CD4-positive, alpha-beta T cell treated with Interleukin-1 beta for 1 hour (primary cell): Measurements from ENCODE around the gene FAM131A.
A peak's percentile ranks its signal among the peaks of the same experiment; 100 is the strongest.

ENCODE experiments used
- DNase-seq, 2 donors: peaks; one replicate each; pipeline ENCODE4 v3.0.0-alpha.2; 2020 to 2022

FAM131A gene

GRCh38 chr3:184379358-184380184, 42.2 kb downstream of the FAM131A start, which contains the start of gene CHRD:
Gene CHRD, plus strand, starts transcription at chr3:184380054. Its CDS starts 265 bp downstream, at chr3:184380319.
- no peak for DNase-seq

- DNase-seq: peak in 1 of 2 donors; percentile 22
These were observed 42.8 kb downstream of the FAM131A start for GRCh38 chr3:184380185-184380626.

- DNase-seq: no peak
These were observed 43.3 kb downstream of the FAM131A start for GRCh38 chr3:184380627-184381260.

GRCh38 chr3:184381261-184382224, 44.1 kb downstream of the FAM131A start:
- DNase-seq: peak in 1 of 2 donors; percentile 24

DNA sequence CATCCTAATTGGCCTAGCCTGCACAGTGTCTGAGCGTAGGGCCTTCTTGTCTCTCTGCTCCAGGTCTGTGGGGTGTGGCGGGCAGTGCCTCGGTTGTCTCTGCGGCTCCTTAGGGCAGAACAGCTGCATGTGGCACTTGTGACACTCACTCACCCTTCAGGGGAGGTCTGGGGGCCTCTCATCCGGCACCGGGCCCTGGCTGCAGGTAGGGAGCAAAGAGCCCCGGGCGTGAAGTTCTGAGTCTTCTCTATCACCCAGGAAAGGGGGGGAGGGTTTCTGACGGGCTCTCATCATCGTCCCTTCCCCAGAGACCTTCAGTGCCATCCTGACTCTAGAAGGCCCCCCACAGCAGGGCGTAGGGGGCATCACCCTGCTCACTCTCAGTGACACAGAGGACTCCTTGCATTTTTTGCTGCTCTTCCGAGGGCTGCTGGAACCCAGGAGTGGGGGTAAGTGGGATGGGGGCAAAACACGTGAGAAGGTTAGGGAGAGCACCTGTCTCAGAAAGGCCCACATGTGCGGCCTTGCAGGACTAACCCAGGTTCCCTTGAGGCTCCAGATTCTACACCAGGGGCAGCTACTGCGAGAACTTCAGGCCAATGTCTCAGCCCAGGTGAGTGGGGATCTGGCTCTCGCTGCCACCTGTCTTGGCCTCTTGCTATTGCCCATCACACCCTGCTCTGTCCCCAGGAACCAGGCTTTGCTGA, 45.1 kb downstream of the FAM131A start:
- DNase-seq: no peak

DNA sequence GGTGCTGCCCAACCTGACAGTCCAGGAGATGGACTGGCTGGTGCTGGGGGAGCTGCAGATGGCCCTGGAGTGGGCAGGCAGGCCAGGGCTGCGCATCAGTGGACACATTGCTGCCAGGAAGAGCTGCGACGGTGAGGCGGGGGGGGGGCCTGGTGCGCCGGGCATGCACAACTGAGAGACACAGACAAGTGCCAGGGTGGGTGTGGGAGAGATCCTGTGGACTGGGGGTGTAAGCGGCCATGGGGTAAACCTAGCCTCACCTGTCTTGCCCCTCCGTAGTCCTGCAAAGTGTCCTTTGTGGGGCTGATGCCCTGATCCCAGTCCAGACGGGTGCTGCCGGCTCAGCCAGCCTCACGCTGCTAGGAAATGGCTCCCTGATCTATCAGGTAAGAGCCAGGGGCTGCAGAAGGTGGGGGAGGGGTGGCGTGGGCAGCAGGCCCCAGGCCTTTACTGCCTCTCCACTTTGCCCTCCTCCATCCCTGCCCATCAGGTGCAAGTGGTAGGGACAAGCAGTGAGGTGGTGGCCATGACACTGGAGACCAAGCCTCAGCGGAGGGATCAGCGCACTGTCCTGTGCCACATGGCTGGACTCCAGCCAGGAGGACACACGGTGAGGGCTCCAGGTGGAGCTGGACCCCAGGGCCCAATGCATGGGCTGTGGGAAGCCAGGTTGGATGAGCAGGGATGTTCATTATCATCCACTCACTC, 45.8 kb downstream of the FAM131A start:
- DNase-seq: no peak

DNA sequence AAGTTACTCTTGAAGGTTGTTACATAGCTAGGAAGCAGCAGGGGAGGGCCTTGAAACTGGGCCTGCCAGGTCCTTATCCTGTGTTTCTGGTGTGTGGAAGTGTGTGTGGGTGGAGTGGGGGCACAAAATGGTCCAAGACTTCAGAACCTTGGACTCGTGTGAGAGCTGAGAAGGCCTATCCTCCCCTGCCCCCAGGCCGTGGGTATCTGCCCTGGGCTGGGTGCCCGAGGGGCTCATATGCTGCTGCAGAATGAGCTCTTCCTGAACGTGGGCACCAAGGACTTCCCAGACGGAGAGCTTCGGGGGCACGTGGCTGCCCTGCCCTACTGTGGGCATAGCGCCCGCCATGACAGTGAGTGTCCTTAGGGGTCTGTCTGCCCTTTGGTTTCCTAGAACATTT, 46.9 kb downstream of the FAM131A start:
- DNase-seq: no peak

DNA sequence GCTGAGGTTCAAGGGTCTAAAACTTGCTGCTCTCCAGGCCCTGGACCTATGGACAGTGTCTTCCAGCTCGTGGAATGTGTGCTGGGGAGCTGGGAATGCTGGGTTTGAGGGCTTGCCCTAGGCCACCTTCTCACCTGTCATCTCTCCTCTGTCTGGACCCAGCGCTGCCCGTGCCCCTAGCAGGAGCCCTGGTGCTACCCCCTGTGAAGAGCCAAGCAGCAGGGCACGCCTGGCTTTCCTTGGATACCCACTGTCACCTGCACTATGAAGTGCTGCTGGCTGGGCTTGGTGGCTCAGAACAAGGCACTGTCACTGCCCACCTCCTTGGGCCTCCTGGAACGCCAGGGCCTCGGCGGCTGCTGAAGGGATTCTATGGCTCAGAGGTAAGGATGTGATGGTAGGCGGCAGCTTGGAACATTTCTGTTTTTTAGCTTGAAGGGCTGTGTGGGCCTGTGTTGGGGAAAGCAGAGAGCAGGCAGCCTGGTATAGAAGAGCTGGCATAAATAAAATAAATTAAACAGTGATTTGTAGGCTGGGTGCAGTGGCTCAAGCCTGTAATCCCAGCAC, 47.5 kb downstream of the FAM131A start:
- no peak for DNase-seq

DNA sequence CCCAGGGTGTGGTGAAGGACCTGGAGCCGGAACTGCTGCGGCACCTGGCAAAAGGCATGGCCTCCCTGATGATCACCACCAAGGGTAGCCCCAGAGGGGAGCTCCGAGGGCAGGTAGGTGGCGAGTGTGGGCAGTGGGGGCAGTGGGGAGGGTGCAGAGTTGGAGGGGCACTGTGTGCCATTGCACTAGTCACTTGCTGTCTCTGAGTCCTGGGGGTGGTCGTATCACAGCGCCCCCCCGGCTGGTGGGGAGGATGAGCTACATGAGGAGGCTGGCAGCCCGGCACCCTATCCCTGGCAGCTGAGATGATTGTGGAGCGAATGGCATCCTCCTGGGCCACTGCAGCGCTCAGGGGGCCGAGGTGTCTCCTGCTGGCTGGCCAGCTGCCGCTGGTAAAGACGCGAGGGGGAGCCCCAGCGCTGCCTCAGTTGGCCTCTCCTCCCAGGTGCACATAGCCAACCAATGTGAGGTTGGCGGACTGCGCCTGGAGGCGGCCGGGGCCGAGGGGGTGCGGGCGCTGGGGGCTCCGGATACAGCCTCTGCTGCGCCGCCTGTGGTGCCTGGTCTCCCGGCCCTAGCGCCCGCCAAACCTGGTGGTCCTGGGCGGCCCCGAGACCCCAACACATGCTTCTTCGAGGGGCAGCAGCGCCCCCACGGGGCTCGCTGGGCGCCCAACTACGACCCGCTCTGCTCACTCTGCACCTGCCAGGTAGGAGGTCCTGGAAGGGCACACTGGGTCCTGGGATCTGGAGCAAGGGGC, 48.8 kb downstream of the FAM131A start:
- DNase-seq: no peak

DNA sequence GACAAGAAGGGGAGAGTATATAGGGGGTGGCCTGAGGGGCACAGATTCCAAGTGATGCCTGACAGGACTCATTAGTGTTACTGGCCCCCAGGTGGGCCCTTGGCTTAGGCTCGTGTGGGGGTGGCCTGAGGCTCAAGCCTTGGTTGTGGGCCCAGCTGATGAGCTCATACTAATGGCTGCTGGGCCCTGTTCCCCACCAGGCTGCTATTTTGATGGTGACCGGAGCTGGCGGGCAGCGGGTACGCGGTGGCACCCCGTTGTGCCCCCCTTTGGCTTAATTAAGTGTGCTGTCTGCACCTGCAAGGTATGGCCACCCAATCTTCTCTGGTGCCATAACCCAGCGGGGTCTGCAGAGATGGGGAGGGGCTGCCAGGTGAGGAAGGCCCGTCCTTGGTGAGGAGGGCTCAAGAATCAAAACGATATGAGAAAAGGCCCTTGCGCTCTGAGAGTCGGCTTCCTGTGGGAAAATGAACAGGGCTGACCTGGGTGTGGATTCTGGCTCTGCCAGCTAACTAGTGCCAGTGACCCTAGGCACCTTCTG, 49.8 kb downstream of the FAM131A start:
- no peak for DNase-seq

DNA sequence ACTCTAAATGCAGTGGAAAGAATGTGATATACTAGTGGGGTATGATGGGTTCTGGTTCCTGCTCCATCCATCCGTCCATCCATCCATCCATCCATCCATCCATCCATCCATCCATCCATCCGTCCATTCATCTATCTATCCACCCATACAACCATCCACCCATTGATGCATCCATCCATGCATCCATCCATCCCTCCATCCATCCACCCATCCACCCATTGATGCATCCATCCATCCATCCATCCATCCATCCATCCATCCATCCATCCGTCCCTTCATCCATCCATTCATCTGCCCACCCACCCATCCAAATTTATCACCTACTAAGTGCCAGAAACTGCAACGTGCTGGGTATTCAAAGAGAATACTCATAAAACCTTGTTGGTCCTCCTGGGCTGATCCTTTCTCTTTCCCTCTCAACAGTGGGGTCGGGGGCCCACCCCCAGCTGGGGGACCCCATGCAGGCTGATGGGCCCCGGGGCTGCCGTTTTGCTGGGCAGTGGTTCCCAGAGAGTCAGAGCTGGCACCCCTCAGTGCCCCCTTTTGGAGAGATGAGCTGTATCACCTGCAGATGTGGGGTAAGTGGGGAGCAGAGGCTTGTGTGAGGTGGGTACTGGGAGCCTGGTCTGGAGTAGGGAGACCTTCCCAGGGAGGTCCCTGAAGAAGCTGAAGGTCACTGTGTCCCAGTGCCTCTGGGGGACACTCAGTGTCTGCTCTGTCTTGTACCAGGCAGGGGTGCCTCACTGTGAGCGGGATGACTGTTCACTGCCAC, 51.0 kb downstream of the FAM131A start:
- no peak for DNase-seq

DNA sequence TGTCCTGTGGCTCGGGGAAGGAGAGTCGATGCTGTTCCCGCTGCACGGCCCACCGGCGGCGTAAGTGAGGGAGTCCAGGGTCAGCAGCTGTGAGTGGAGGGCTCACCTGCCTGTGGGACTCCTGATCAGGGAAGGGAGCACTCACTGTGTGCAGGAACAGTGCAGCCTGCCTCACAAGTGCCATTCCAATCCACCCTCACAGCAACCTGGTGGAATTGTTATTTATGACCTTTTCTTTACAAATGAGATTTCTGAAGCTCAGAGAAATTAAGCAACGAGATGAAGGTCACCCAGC, 51.5 kb downstream of the FAM131A start:
- no peak for DNase-seq

- DNase-seq: no peak
These were observed 52.0 kb downstream of the FAM131A start for GRCh38 chr3:184389384-184389783.

DNA sequence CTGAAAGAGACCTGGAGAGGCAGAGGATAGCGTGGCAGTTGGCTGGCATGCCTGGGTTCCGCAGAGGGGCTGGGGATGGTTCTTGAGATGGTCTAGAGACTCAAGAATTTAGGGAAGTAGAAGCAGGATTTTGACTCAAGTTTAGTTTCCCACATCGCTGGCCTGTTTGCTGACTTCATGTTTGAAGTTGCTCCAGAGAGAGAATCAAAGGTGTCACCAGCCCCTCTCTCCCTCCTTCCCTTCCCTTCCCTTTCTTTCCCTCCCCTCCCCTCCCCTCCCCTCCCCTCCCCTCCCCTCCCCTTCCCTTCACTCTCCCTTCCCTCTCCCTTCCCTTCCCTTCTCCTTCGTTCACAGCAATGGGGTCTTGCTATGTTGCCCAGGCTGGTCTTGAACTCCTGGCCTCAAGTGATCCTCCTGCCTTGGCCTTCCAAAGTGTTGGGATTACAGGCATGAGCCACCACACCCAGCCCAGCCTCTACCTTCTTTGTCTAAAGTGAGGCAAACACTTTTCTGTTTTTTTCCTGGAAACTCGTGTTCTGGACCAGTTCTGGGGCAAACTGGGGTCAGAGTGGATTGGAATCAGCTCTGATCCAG, 52.6 kb downstream of the FAM131A start:
- DNase-seq: no peak

- DNase-seq: no peak
These were observed 53.9 kb downstream of the FAM131A start for GRCh38 chr3:184391266-184391665.

- DNase-seq: no peak
These were observed 57.9 kb downstream of the FAM131A start for GRCh38 chr3:184395320-184395660.
